WERI-Rb-1 (cell line): ENCODE measurements around the gene FBXO22.
A peak's percentile ranks its signal among the peaks of the same experiment; 100 is the strongest.

Experiments used
- DNase-seq: peaks from one replicate; pipeline ENCODE4 v3.0.0-alpha.2; 2020
- H3K27ac ChIP-seq: fragments of 250-450 bp; sonication (Bioruptor Pico); 2 replicates; pipeline ENCODE4 v1.5.1; 2020; ENCODE audit warnings: mild to moderate bottlenecking, moderate library complexity
- H3K27me3 ChIP-seq: fragments of 250-450 bp; sonication (Bioruptor Pico); 2 replicates; pipeline ENCODE4 v1.5.1; 2021; ENCODE audit warnings: mild to moderate bottlenecking, low read depth, moderate library complexity; ENCODE audit not compliant: insufficient read depth, severe bottlenecking
- H3K36me3 ChIP-seq: fragments of 250-450 bp; sonication (Bioruptor Pico); 2 replicates; pipeline ENCODE4 v1.5.1; 2020; ENCODE audit warnings: mild to moderate bottlenecking, moderate library complexity
- H3K4me3 ChIP-seq: 2 replicates; pipeline ENCODE4 v1.5.1; 2011; ENCODE audit warnings: low read depth, mild to moderate bottlenecking, control low read depth, low read length
- H3K9me3 ChIP-seq: fragments of 250-450 bp; sonication (Bioruptor Pico); 2 replicates; pipeline ENCODE4 v1.5.1; 2021; ENCODE audit warnings: mild to moderate bottlenecking, moderate library complexity; ENCODE audit not compliant: severe bottlenecking
- CTCF ChIP-seq: IDR thresholded peaks from 2 replicates; pipeline ENCODE4 v1.5.1; 2011; ENCODE audit warnings: low read depth, mild to moderate bottlenecking, control low read depth, inconsistent platforms, low read length

Gene FBXO22

GRCh38 chr15:75884041-75884440, 19.6 kb upstream of the FBXO22 start:
- H3K27ac ChIP-seq, result no peak overlapping the region
- no peaks in the 10 kb centered on the region for H3K9me3 ChIP-seq
- no peak for TF ChIP-seq CTCF
- no peaks in the 10 kb centered on the region for H3K27me3 ChIP-seq
- peaks cover 22% of the 10 kb centered on the region for H3K36me3 ChIP-seq
- no peak for DNase-seq
- H3K4me3 ChIP-seq, result no peak overlapping the region

GRCh38 chr15:75887178-75887577, 16.5 kb upstream of the FBXO22 start:
- Histone ChIP-seq H3K4me3 (no peak overlapping the region), H3K36me3 (peaks cover 16% of the 10 kb centered on the region), H3K27ac (no peak overlapping the region), H3K27me3 (no peaks in the 10 kb centered on the region), H3K9me3 (no peaks in the 10 kb centered on the region)
- no peak for TF ChIP-seq CTCF
- no peak for DNase-seq

- H3K36me3 ChIP-seq, result peaks cover 10% of the 10 kb centered on the region
- TF ChIP-seq CTCF, result no peak
- no peak for DNase-seq
Observed at GRCh38 chr15:75891895-75892294, 11.8 kb upstream of the FBXO22 start.

GRCh38 chr15:75895731-75896130, 7.9 kb upstream of the FBXO22 start:
- no peak for TF ChIP-seq CTCF
- DNase-seq, result no peak
- Histone ChIP-seq H3K27me3 (no peaks in the 10 kb centered on the region), H3K4me3 (no peak overlapping the region), H3K9me3 (no peaks in the 10 kb centered on the region), H3K27ac (no peak overlapping the region), H3K36me3 (peaks cover 18% of the 10 kb centered on the region)

More at GRCh38 chr15:75891895-75892294, 11.8 kb upstream of the FBXO22 start:
- Histone ChIP-seq H3K4me3 (no peak overlapping the region), H3K27me3 (no peaks in the 10 kb centered on the region), H3K9me3 (no peaks in the 10 kb centered on the region), H3K27ac (no peak overlapping the region)

GRCh38 chr15:75900577-75900976, 3.1 kb upstream of the FBXO22 start:
- no peak overlapping the region for H3K27ac ChIP-seq
- H3K9me3 ChIP-seq, result no peaks in the 10 kb centered on the region
- no peak for DNase-seq
- H3K36me3 ChIP-seq, result peaks cover 28% of the 10 kb centered on the region
- TF ChIP-seq CTCF, result no peak
- H3K4me3 ChIP-seq, result no peak overlapping the region
- no peaks in the 10 kb centered on the region for H3K27me3 ChIP-seq

- Histone ChIP-seq H3K4me3 (no peak overlapping the region), H3K27ac (peak overlapping the region; percentile 99), H3K36me3 (peaks cover 42% of the 10 kb centered on the region), H3K9me3 (no peaks in the 10 kb centered on the region), H3K27me3 (no peaks in the 10 kb centered on the region)
- DNase-seq, result peak; percentile 89
- TF ChIP-seq CTCF, result no peak
Observed at GRCh38 chr15:75902129-75902557, 1.5 kb upstream of the FBXO22 start.
